GM06990 (cell line): ENCODE data around the gene CTIF.

Experiments used
- DNase-seq: peaks from one replicate; pipeline ENCODE4 v3.0.0-alpha.2; 2011; ENCODE audit not compliant: insufficient read length; ENCODE audit errors: extremely low read depth
- H3K27me3 ChIP-seq: replicated peaks from 2 replicates; pipeline ENCODE4 v1.6.0; 2011; ENCODE audit warnings: low read length; ENCODE audit not compliant: control insufficient read depth, insufficient read depth
- H3K36me3 ChIP-seq: 2 replicates; pipeline ENCODE4 v1.5.1; 2011; ENCODE audit warnings: low read length; ENCODE audit not compliant: control insufficient read depth, insufficient read depth
- H3K4me3 ChIP-seq: replicated peaks from 2 replicates; pipeline ENCODE4 v1.5.1; 2011; ENCODE audit warnings: low read depth, mild to moderate bottlenecking, control low read depth, low read length
- CTCF ChIP-seq: IDR thresholded peaks from 2 replicates; pipeline ENCODE4 v1.5.1; 2011; ENCODE audit warnings: low read length, control low read depth, mild to moderate bottlenecking, inconsistent platforms; ENCODE audit not compliant: insufficient read depth, poor library complexity, severe bottlenecking

The CTIF gene

GRCh38 chr18:48530399-48531081 lies 8.3 kb upstream of the CTIF start:
- Histone ChIP-seq H3K36me3 (no peaks in the 10 kb centered on the region), H3K4me3 (no peak overlapping the region), H3K27me3 (no peaks in the 10 kb centered on the region)
- TF ChIP-seq CTCF = no peak
- DNase-seq = no peak

- Histone ChIP-seq H3K36me3 (no peaks in the 10 kb centered on the region), H3K27me3 (no peaks in the 10 kb centered on the region), H3K4me3 (no peak overlapping the region)
- no peak for TF ChIP-seq CTCF
- DNase-seq = no peak
Measured at GRCh38 chr18:48531082-48531403, 7.8 kb upstream of the CTIF start.

GRCh38 chr18:48531908-48532307 lies 6.9 kb upstream of the CTIF start:
- no peak for DNase-seq
- TF ChIP-seq CTCF = no peak
- Histone ChIP-seq H3K4me3 (no peak overlapping the region), H3K36me3 (no peaks in the 10 kb centered on the region), H3K27me3 (no peaks in the 10 kb centered on the region)

GRCh38 chr18:48533340-48534070 lies 5.3 kb upstream of the CTIF start:
- Histone ChIP-seq H3K27me3 (no peaks in the 10 kb centered on the region), H3K36me3 (no peaks in the 10 kb centered on the region), H3K4me3 (no peak overlapping the region)
- DNase-seq = no peak
- no peak for TF ChIP-seq CTCF

GRCh38 chr18:48534364-48534763 lies 4.5 kb upstream of the CTIF start:
- TF ChIP-seq CTCF = no peak
- no peak overlapping the region for H3K4me3 ChIP-seq
- H3K27me3 ChIP-seq = no peaks in the 10 kb centered on the region
- no peaks in the 10 kb centered on the region for H3K36me3 ChIP-seq
- DNase-seq = no peak
